PC-3 (cell line): ENCODE data around the gene PLCL2. TPM values are rescaled to one million over a fixed set of nuclear protein-coding genes. Genes with fewer than 3 reads are reported as not detected.

Experiments used
- ATAC-seq: fragments of 200-7000 bp; cut with Tn5 transposase; 2 replicates; pipeline ENCODE4 v1.9.1; 2020; ENCODE audit warnings: mild to moderate bottlenecking, moderate library complexity
- BruUV-seq: library from RNA; stranded (reverse); fragments of 400-500 nt; replicated peaks from 2 replicates; lab custom pipeline; 2021; lab: Mats Ljungman, UMichigan
- CTCF ChIA-PET: fragments of 300-600 bp; sonication (Branson Sonifier 250); formaldehyde crosslinking; loops from one replicate; lab custom pipeline; 2022; ENCODE audit warnings: antibody characterized with exemption; lab: Charles Lee
- POLR2A ChIA-PET: fragments of 300-600 bp; sonication (Branson Sonifier 250); formaldehyde crosslinking; loops from one replicate; lab custom pipeline; 2022; ENCODE audit warnings: antibody characterized with exemption; ENCODE audit not compliant: unreplicated experiment; lab: Charles Lee
- DNase-seq: peaks from one replicate; pipeline ENCODE4 v3.0.0-alpha.2; 2015
- H2AFZ ChIP-seq: fragments of 300-600 bp; sonication (generic); 2 replicates; pipeline ENCODE4 v1.6.0; 2016; ENCODE audit warnings: antibody characterized with exemption, low read length
- H3F3A ChIP-seq: fragments of 300-600 bp; sonication (generic); one replicate; pipeline ENCODE4 v1.6.0; 2017; ENCODE audit warnings: antibody characterized with exemption, low read length, control low read depth, mild to moderate bottlenecking; ENCODE audit not compliant: unreplicated experiment
- H3K27ac ChIP-seq: fragments of 300-600 bp; sonication (generic); 2 replicates; pipeline ENCODE4 v1.5.1; 2016; ENCODE audit warnings: mild to moderate bottlenecking, low read length
- H3K27me3 ChIP-seq: fragments of 300-600 bp; sonication (generic); 2 replicates; pipeline ENCODE4 v1.6.1; 2016; ENCODE audit warnings: low read length, mixed read lengths
- H3K36me3 ChIP-seq: fragments of 300-600 bp; sonication (generic); 2 replicates; pipeline ENCODE4 v1.6.1; 2016; ENCODE audit warnings: low read depth, mixed run types, low read length, mixed read lengths
- H3K4me1 ChIP-seq: fragments of 300-600 bp; sonication (generic); 2 replicates; pipeline ENCODE4 v1.5.1; 2016; ENCODE audit warnings: low read length; ENCODE audit not compliant: insufficient read depth
- H3K4me2 ChIP-seq: fragments of 300-600 bp; sonication (generic); 2 replicates; pipeline ENCODE4 v1.6.0; 2016; ENCODE audit warnings: low read length
- H3K4me3 ChIP-seq: fragments of 300-600 bp; sonication (generic); 2 replicates; pipeline ENCODE4 v1.5.1; 2016; ENCODE audit warnings: mild to moderate bottlenecking, low read length, mixed read lengths
- H3K79me2 ChIP-seq: fragments of 300-600 bp; sonication (generic); 2 replicates; pipeline ENCODE4 v1.6.1; 2017; ENCODE audit warnings: low read length, mixed read lengths
- H3K9ac ChIP-seq: fragments of 300-600 bp; sonication (generic); 2 replicates; pipeline ENCODE4 v1.6.0; 2016; ENCODE audit warnings: mild to moderate bottlenecking, low read length
- H3K9me2 ChIP-seq: fragments of 300-600 bp; sonication (generic); replicated peaks from 2 replicates; pipeline ENCODE4 v1.6.1; 2016; ENCODE audit warnings: mixed run types, low read length, mixed read lengths
- H3K9me3 ChIP-seq: fragments of 300-600 bp; sonication (generic); 2 replicates; pipeline ENCODE4 v1.6.1; 2016; ENCODE audit warnings: low read length, mixed read lengths
- H4K20me1 ChIP-seq: fragments of 300-600 bp; sonication (generic); 2 replicates; pipeline ENCODE4 v1.6.1; 2016; ENCODE audit warnings: low read length, mixed read lengths
- CTCF ChIP-seq: fragments of 300-600 bp; sonication (generic); conservative IDR thresholded peaks from 2 replicates; pipeline ENCODE4 v1.5.1; 2017; ENCODE audit warnings: antibody characterized with exemption, low read depth, mild to moderate bottlenecking, low read length
- EZH2 ChIP-seq: fragments of 300-600 bp; sonication (generic); IDR thresholded peaks from one replicate; pipeline ENCODE4 v1.6.1; 2017; ENCODE audit warnings: antibody characterized with exemption, mild to moderate bottlenecking, low read length; ENCODE audit not compliant: unreplicated experiment
- EZH2phosphoT487 ChIP-seq: fragments of 300-600 bp; sonication (generic); IDR thresholded peaks from 2 replicates; pipeline ENCODE4 v1.6.1; 2018; ENCODE audit warnings: mild to moderate bottlenecking, antibody characterized with exemption, low read length, borderline replicate concordance
- intact Hi-C: fragments of 100-400 bp; cut with micrococcal nuclease; formaldehyde crosslinking; loops from 2 replicates; pipeline ENCODE4 v1.9.0; 2023
- total RNA-seq: library from RNA; depleted of rRNA; stranded (reverse); fragments of >200 nt; gene quantifications from 2 replicates; pipeline ENCODE4 v1.2.3, GENCODE V29; 2014

PLCL2 gene
- total RNA-seq, 1 experiment from 2014 or later, result 9.8 TPM

- CTCF ChIA-PET, result no interaction called here
Measured at GRCh38 chr3:16923112-16923511, 38.4 kb downstream of the PLCL2 start.

GRCh38 chr3:16927485-16927884, 42.7 kb downstream of the PLCL2 start:
- Histone ChIP-seq H4K20me1 (no peaks in the 10 kb centered on the region), H3K4me2 (no peak overlapping the region), H3K4me3 (no peak overlapping the region), H3K9me2 (no peaks in the 10 kb centered on the region), H3K27ac (no peak overlapping the region), H3K36me3 (no peaks in the 10 kb centered on the region), H3K27me3 (no peaks in the 10 kb centered on the region), H3F3A (no peaks in the 10 kb centered on the region), H2AFZ (no peak overlapping the region), H3K9me3 (no peaks in the 10 kb centered on the region), H3K9ac (no peak overlapping the region), H3K79me2 (no peaks in the 10 kb centered on the region), H3K4me1 (no peaks in the 10 kb centered on the region)
- ATAC-seq (peak; percentile 20; the same call in 1 of the 2 replicates), DNase-seq (peak; percentile 10)
- CTCF ChIA-PET, result no interaction called here
- no peak for TF ChIP-seq EZH2
- no peak for TF ChIP-seq EZH2phosphoT487
- peak; percentile 46; the same call in 1 of the 2 replicates for TF ChIP-seq CTCF
- intact Hi-C loops, result no loop called here
- POLR2A ChIA-PET, result no interaction called here
- BruUV-seq, result no TSS peak

More at GRCh38 chr3:16923112-16923511, 38.4 kb downstream of the PLCL2 start:
- Histone ChIP-seq H3K9me2 (no peaks in the 10 kb centered on the region), H2AFZ (no peak overlapping the region), H3K27ac (no peak overlapping the region), H3K4me2 (no peak overlapping the region), H3K79me2 (peaks cover 12% of the 10 kb centered on the region), H3K9me3 (no peaks in the 10 kb centered on the region), H3K4me1 (peaks cover 4% of the 10 kb centered on the region; the same call in 1 of the 2 replicates), H3K27me3 (no peaks in the 10 kb centered on the region), H3K4me3 (no peak overlapping the region), H3F3A (no peaks in the 10 kb centered on the region), H3K9ac (no peak overlapping the region), H3K36me3 (no peaks in the 10 kb centered on the region), H4K20me1 (no peaks in the 10 kb centered on the region)
- intact Hi-C loops, result no loop called here
- POLR2A ChIA-PET, result no interaction called here
- DNase-seq (no peak), ATAC-seq (no peak)
- no peak for TF ChIP-seq EZH2phosphoT487
- no peak for TF ChIP-seq EZH2
- TF ChIP-seq CTCF, result no peak
- no TSS peak for BruUV-seq

- no peaks in the 10 kb centered on the region for H3K4me1 ChIP-seq
- ATAC-seq, result no peak
- no peak for DNase-seq
- no peaks in the 10 kb centered on the region for H3F3A ChIP-seq
- POLR2A ChIA-PET, result no interaction called here
- no peaks in the 10 kb centered on the region for H3K9me3 ChIP-seq
- BruUV-seq, result no TSS peak
- CTCF ChIA-PET, result no interaction called here
- no peaks in the 10 kb centered on the region for H3K36me3 ChIP-seq
- no peaks in the 10 kb centered on the region for H3K27me3 ChIP-seq
- H3K4me3 ChIP-seq, result no peak overlapping the region
- intact Hi-C loops, result no loop called here
- H3K27ac ChIP-seq, result no peak overlapping the region
- H3K9ac ChIP-seq, result no peak overlapping the region
- TF ChIP-seq EZH2, result no peak
- no peak for TF ChIP-seq EZH2phosphoT487
- TF ChIP-seq CTCF, result no peak
- no peaks in the 10 kb centered on the region for H3K9me2 ChIP-seq
- no peaks in the 10 kb centered on the region for H3K79me2 ChIP-seq
- H3K4me2 ChIP-seq, result no peak overlapping the region
- H2AFZ ChIP-seq, result no peak overlapping the region
- H4K20me1 ChIP-seq, result no peaks in the 10 kb centered on the region
Measured at GRCh38 chr3:16928386-16929132, 43.8 kb downstream of the PLCL2 start.
